ENCODE results near the gene NFKBIZ. TPM values are rescaled to one million over a fixed set of nuclear protein-coding genes. Genes with fewer than 3 reads are reported as not detected.

NFKBIZ gene
- total RNA-seq, 2 donors from 2014 or later: 206 to 225 TPM

DNA sequence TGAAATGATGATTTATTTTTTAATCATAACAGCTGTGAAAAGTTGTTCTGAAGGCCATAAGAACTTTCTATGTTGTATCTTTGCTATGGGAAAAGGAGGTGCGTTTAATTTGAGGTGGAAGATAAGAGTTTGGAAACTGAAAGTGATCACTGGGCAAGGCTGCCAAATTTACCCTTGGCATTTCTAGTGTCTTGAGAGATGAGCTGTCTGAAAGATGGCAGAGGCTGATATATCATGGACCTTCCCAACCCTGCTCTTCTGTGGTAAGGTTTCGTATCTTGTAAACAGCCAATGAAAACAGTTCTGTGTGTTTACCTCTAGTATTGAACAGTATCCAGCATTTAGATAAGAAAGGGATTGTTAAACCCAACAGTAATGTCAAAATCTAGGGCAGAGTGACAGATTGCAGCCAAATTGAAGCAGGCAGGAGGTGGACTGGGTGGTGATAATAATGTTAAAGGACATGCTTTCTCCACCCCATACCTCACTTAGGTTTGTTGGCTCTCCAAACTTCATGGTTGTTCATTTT is 15.8 kb upstream of the NFKBIZ start:
- no peaks in the 10 kb centered on the region for H3K9me3 ChIP-seq
- H3K27ac ChIP-seq: no peak overlapping the region
- no peak overlapping the region for H3K4me3 ChIP-seq
- TF ChIP-seq, protein P1, sequence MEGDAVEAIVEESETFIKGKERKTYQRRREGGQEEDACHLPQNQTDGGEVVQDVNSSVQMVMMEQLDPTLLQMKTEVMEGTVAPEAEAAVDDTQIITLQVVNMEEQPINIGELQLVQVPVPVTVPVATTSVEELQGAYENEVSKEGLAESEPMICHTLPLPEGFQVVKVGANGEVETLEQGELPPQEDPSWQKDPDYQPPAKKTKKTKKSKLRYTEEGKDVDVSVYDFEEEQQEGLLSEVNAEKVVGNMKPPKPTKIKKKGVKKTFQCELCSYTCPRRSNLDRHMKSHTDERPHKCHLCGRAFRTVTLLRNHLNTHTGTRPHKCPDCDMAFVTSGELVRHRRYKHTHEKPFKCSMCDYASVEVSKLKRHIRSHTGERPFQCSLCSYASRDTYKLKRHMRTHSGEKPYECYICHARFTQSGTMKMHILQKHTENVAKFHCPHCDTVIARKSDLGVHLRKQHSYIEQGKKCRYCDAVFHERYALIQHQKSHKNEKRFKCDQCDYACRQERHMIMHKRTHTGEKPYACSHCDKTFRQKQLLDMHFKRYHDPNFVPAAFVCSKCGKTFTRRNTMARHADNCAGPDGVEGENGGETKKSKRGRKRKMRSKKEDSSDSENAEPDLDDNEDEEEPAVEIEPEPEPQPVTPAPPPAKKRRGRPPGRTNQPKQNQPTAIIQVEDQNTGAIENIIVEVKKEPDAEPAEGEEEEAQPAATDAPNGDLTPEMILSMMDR (IDR thresholded peaks at IDR 0.05): no peak
- DNase-seq (ENCODE audit: low spot score): no peak
- H3K4me1 ChIP-seq (ENCODE audit: control insufficient read depth in 1 of 2, low read depth in 2 of 2): peaks cover 25 to 38% of the 10 kb centered on the region in 2 donors
- no peaks in the 10 kb centered on the region for H3K36me3 ChIP-seq
- ATAC-seq (ENCODE audit: insufficient number of reproducible peaks, low FRiP score, low read depth): no peak
- no peaks in the 10 kb centered on the region for H3K27me3 ChIP-seq (replicated peaks; ENCODE audit: insufficient read depth)

DNA sequence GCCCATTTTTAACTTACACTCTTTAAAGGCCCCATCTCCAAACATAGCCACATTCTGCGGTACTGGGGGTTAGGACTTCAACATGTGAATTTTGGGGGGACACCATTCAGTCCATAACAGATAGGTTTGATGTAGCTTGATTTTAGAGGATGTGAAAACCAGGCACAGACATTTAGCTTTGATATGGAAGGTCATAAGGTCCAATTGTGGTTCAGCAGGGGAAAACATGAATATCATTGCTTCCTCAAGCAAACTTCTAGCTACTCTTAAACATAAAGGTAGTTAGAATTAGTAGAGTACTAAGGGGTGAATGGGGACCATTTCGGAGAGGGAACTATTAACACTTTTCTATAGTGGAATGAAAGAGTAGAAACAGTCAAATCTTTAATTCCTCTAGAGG is 13.6 kb upstream of the NFKBIZ start:
- TF ChIP-seq, protein P1 (IDR thresholded peaks at IDR 0.05): no peak
- ATAC-seq (ENCODE audit: insufficient number of reproducible peaks, low FRiP score, low read depth): no peak
- no peak for DNase-seq (ENCODE audit: low spot score)
- Histone ChIP-seq H3K27me3 (replicated peaks; ENCODE audit: insufficient read depth) (no peaks in the 10 kb centered on the region), H3K4me1 (ENCODE audit: control insufficient read depth in 1 of 2, low read depth in 2 of 2) (peaks cover 11 to 18% of the 10 kb centered on the region in 2 donors), H3K4me3 (no peak overlapping the region), H3K9me3 (no peaks in the 10 kb centered on the region), H3K36me3 (no peaks in the 10 kb centered on the region), H3K27ac (no peak overlapping the region)

DNA sequence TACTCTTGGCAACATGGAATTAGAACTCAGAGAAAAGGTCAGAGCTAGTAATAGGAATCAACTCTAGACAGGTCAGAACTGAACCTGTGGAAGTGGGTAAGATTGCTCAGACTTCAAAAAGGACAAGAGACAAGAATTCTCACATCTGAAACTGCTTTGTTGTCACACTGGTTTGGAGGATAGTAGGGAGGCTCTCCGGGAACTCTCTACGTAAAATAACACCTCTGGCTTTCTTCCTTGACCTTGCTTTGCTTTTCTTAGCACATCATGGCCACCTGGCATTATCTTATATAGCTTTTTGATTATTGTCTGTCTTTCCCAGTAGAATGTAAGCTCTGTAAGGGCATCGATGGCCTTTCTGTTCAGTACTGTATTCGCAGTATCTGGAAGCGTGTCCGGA is 13.2 kb upstream of the NFKBIZ start:
- Histone ChIP-seq H3K4me1 (ENCODE audit: control insufficient read depth in 1 of 2, low read depth in 2 of 2) (peaks cover 9 to 14% of the 10 kb centered on the region in 2 donors), H3K27ac (no peak overlapping the region), H3K9me3 (no peaks in the 10 kb centered on the region), H3K27me3 (replicated peaks; ENCODE audit: insufficient read depth) (no peaks in the 10 kb centered on the region), H3K4me3 (no peak overlapping the region), H3K36me3 (no peaks in the 10 kb centered on the region)
- ATAC-seq (ENCODE audit: insufficient number of reproducible peaks, low FRiP score, low read depth): no peak
- DNase-seq (ENCODE audit: low spot score): no peak
- TF ChIP-seq, protein P1 (IDR thresholded peaks at IDR 0.05): no peak

DNA sequence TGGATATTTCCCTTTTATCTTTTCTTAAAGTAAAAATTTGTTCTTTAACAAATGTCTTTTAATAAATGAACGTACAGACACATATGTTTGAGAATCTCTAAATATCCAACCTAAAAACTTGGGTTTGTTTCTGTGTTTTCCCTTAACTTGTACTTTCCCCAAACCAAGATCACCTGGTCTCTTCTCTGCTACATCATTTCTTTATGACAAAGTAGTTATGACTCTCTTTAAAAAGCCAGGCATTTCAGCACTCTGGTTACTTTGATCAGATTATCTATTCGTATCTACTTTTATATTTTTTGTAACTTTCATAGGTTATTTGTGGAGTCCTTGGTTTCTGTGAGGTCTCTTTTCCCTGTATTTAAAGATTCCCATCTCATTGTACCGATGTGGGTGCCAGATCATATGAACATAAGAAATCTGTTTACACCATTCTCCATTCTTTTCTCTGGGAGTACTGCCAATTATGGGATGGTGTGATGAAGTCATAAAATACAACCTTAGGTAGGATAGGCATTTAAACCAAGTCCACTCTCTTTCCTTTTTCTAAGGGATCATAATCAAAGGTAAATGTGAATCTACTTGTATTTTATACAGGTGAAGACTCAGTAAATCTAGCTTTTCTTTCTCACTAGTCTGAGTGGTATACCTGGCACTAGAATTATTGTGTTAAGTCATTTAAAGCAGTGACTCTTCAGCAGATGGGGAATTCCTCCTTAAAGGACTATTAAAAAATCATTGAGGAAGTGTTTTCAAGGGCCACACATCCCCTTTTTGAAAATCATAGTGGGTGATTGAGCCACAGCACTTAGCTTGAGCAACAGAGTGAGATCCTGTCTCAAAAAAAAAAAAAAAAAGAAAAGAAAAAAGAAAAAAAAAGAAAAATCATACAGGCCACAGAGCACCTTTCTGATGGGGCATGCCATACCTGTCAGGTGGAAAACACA is 12.4 kb upstream of the NFKBIZ start:
- Histone ChIP-seq H3K4me1 (ENCODE audit: control insufficient read depth in 1 of 2, low read depth in 2 of 2) (peaks cover 7 to 9% of the 10 kb centered on the region in 2 donors), H3K27ac (no peak overlapping the region), H3K9me3 (no peaks in the 10 kb centered on the region), H3K4me3 (no peak overlapping the region), H3K27me3 (replicated peaks; ENCODE audit: insufficient read depth) (no peaks in the 10 kb centered on the region), H3K36me3 (no peaks in the 10 kb centered on the region)
- ATAC-seq (ENCODE audit: insufficient number of reproducible peaks, low FRiP score, low read depth) (no peak), DNase-seq (ENCODE audit: low spot score) (no peak)
- TF ChIP-seq, protein P1 (IDR thresholded peaks at IDR 0.05): no peak

DNA sequence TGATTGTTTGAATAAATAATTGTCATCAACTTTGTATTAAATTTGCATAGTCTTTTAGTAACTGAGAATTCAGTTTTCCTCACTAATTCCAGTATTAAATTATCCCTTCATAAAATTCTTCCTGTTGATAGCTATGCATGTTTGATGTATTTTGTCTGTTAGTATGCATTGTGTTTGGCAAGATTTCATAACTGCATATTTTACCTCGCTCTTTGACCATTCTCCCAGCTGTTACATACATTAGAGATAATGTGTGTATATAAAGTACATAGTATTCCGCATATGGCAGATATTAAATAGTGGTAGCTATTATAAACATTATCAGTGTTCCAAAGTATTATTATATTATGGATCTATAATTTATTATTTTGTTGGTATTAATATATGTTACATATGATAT is 10.6 kb upstream of the NFKBIZ start:
- TF ChIP-seq, protein P1 (IDR thresholded peaks at IDR 0.05): no peak
- Histone ChIP-seq H3K27me3 (replicated peaks; ENCODE audit: insufficient read depth) (no peaks in the 10 kb centered on the region), H3K4me1 (ENCODE audit: control insufficient read depth in 1 of 2, low read depth in 2 of 2) (peaks cover 7 to 9% of the 10 kb centered on the region in 2 donors), H3K36me3 (no peaks in the 10 kb centered on the region), H3K4me3 (no peak overlapping the region), H3K9me3 (no peaks in the 10 kb centered on the region), H3K27ac (no peak overlapping the region)
- ATAC-seq (ENCODE audit: insufficient number of reproducible peaks, low FRiP score, low read depth) (no peak), DNase-seq (ENCODE audit: low spot score) (no peak)

All from thoracic aorta (tissue), 2 donors.